MG63 (cell line): ENCODE data around the gene MYCBP2. TPM values are rescaled to one million over a fixed set of nuclear protein-coding genes. Genes with fewer than 3 reads are reported as not detected.
"Not testable (repeated sequence)": the region's sequence is repeated elsewhere in the genome, so short reads cannot be mapped to it uniquely, and the experiment has no call there.

Source experiments
- DNase-seq: peaks from one replicate; pipeline ENCODE4 v3.0.0-alpha.2; 2020
- H3K27me3 ChIP-seq: fragments of 250-450 bp; sonication (Bioruptor Pico); 2 replicates; pipeline ENCODE4 v1.5.1; 2020; ENCODE audit warnings: mild to moderate bottlenecking, moderate library complexity
- H3K36me3 ChIP-seq: fragments of 250-450 bp; sonication (Bioruptor Pico); 2 replicates; pipeline ENCODE4 v1.5.1; 2020; ENCODE audit warnings: mild to moderate bottlenecking, moderate library complexity
- H3K4me3 ChIP-seq: fragments of 250-450 bp; sonication (Bioruptor Pico); 2 replicates; pipeline ENCODE4 v1.5.1; 2020; ENCODE audit warnings: mild to moderate bottlenecking, moderate library complexity
- H3K9me3 ChIP-seq: fragments of 250-450 bp; sonication (Bioruptor Pico); 2 replicates; pipeline ENCODE4 v1.5.1; 2020; ENCODE audit warnings: mild to moderate bottlenecking, moderate library complexity
- total RNA-seq: library from RNA; depleted of rRNA; stranded (reverse); fragments of >200 nt; shearing (Covaris generic); gene quantifications from 2 replicates; pipeline ENCODE4 v1.2.3, GENCODE V29; 2014; ENCODE audit warnings: low replicate concordance

The MYCBP2 gene
- total RNA-seq, 1 experiment from 2014 or later = 20.5 TPM

- H3K4me3 ChIP-seq, H3K27me3 ChIP-seq, H3K9me3 ChIP-seq, DNase-seq, H3K36me3 ChIP-seq: not testable (repeated sequence)
These were observed 11.4 kb downstream of the MYCBP2 start for GRCh38 chr13:77315509-77315908.

GRCh38 chr13:77313923-77314322 is 13.0 kb downstream of the MYCBP2 start:
- DNase-seq = no peak
- Histone ChIP-seq H3K9me3 (no peaks in the 10 kb centered on the region), H3K36me3 (no peaks in the 10 kb centered on the region), H3K4me3 (no peak overlapping the region), H3K27me3 (no peaks in the 10 kb centered on the region)

- Histone ChIP-seq H3K4me3 (no peak overlapping the region), H3K27me3 (no peaks in the 10 kb centered on the region), H3K9me3 (no peaks in the 10 kb centered on the region), H3K36me3 (no peaks in the 10 kb centered on the region)
- no peak for DNase-seq
These were observed 14.6 kb downstream of the MYCBP2 start for GRCh38 chr13:77312311-77312710.

- Histone ChIP-seq H3K4me3 (no peak overlapping the region), H3K27me3 (no peaks in the 10 kb centered on the region), H3K36me3 (no peaks in the 10 kb centered on the region), H3K9me3 (no peaks in the 10 kb centered on the region)
- no peak for DNase-seq
These were observed 16.2 kb downstream of the MYCBP2 start for GRCh38 chr13:77310579-77311279.

- H3K4me3 ChIP-seq = no peak overlapping the region
- no peaks in the 10 kb centered on the region for H3K27me3 ChIP-seq
- DNase-seq = no peak
- H3K36me3 ChIP-seq = no peaks in the 10 kb centered on the region
- no peaks in the 10 kb centered on the region; the same call in 1 of the 2 replicates for H3K9me3 ChIP-seq
These were observed 16.7 kb downstream of the MYCBP2 start for GRCh38 chr13:77310161-77310560.

GRCh38 chr13:77309254-77309653 is 17.6 kb downstream of the MYCBP2 start:
- no peak for DNase-seq
- Histone ChIP-seq H3K9me3 (no peaks in the 10 kb centered on the region; the same call in 1 of the 2 replicates), H3K4me3 (no peak overlapping the region), H3K27me3 (no peaks in the 10 kb centered on the region), H3K36me3 (no peaks in the 10 kb centered on the region)

GRCh38 chr13:77306458-77306857 is 20.4 kb downstream of the MYCBP2 start:
- Histone ChIP-seq H3K4me3 (no peak overlapping the region), H3K9me3 (no peaks in the 10 kb centered on the region; the same call in 1 of the 2 replicates), H3K27me3 (no peaks in the 10 kb centered on the region), H3K36me3 (no peaks in the 10 kb centered on the region)
- no peak for DNase-seq

- DNase-seq = no peak
- H3K4me3 ChIP-seq = no peak overlapping the region
- H3K9me3 ChIP-seq = no peaks in the 10 kb centered on the region; the same call in 1 of the 2 replicates
- no peaks in the 10 kb centered on the region for H3K36me3 ChIP-seq
- H3K27me3 ChIP-seq = no peaks in the 10 kb centered on the region
These were observed 21.6 kb downstream of the MYCBP2 start for GRCh38 chr13:77305266-77305665.

- Histone ChIP-seq H3K27me3 (no peaks in the 10 kb centered on the region), H3K4me3 (no peak overlapping the region), H3K36me3 (no peaks in the 10 kb centered on the region), H3K9me3 (no peaks in the 10 kb centered on the region; the same call in 1 of the 2 replicates)
- DNase-seq = no peak
These were observed 26.5 kb downstream of the MYCBP2 start for GRCh38 chr13:77300176-77301037.

- no peak for DNase-seq
- no peaks in the 10 kb centered on the region for H3K27me3 ChIP-seq
- H3K4me3 ChIP-seq = no peak overlapping the region
These were observed 27.3 kb downstream of the MYCBP2 start for GRCh38 chr13:77299587-77299986.

GRCh38 chr13:77298426-77298825 is 28.5 kb downstream of the MYCBP2 start:
- Histone ChIP-seq H3K9me3 (no peaks in the 10 kb centered on the region), H3K36me3 (no peaks in the 10 kb centered on the region), H3K27me3 (no peaks in the 10 kb centered on the region), H3K4me3 (no peak overlapping the region)
- no peak for DNase-seq

More at GRCh38 chr13:77299587-77299986, 27.3 kb downstream of the MYCBP2 start:
- Histone ChIP-seq H3K36me3 (no peaks in the 10 kb centered on the region), H3K9me3 (no peaks in the 10 kb centered on the region)

GRCh38 chr13:77291774-77292173 is 35.1 kb downstream of the MYCBP2 start:
- Histone ChIP-seq H3K36me3 (peaks cover 23% of the 10 kb centered on the region), H3K4me3 (no peak overlapping the region), H3K9me3 (peaks cover 2% of the 10 kb centered on the region), H3K27me3 (no peaks in the 10 kb centered on the region)
- DNase-seq = no peak

GRCh38 chr13:77290342-77290741 is 36.6 kb downstream of the MYCBP2 start:
- H3K27me3 ChIP-seq = no peaks in the 10 kb centered on the region
- DNase-seq = no peak
- peaks cover 2% of the 10 kb centered on the region for H3K9me3 ChIP-seq
- H3K36me3 ChIP-seq = peaks cover 23% of the 10 kb centered on the region
- no peak overlapping the region for H3K4me3 ChIP-seq

- no peak for DNase-seq
- H3K27me3 ChIP-seq = no peaks in the 10 kb centered on the region
- peaks cover 23% of the 10 kb centered on the region for H3K36me3 ChIP-seq
- H3K9me3 ChIP-seq = peaks cover 2% of the 10 kb centered on the region
- H3K4me3 ChIP-seq = no peak overlapping the region
These were observed 37.0 kb downstream of the MYCBP2 start for GRCh38 chr13:77289851-77290250.

- not testable (repeated sequence) for H3K36me3 ChIP-seq, H3K27me3 ChIP-seq, H3K4me3 ChIP-seq, DNase-seq, H3K9me3 ChIP-seq
These were observed 41.3 kb downstream of the MYCBP2 start for GRCh38 chr13:77285632-77286031.

- DNase-seq = no peak
These were observed 41.8 kb downstream of the MYCBP2 start for GRCh38 chr13:77285098-77285497.

GRCh38 chr13:77274126-77274525 is 52.8 kb downstream of the MYCBP2 start:
- peaks cover 13% of the 10 kb centered on the region for H3K36me3 ChIP-seq
- no peak overlapping the region for H3K4me3 ChIP-seq
- DNase-seq = no peak
- no peaks in the 10 kb centered on the region for H3K9me3 ChIP-seq
- H3K27me3 ChIP-seq = no peaks in the 10 kb centered on the region

More at GRCh38 chr13:77285098-77285497, 41.8 kb downstream of the MYCBP2 start:
- Histone ChIP-seq H3K9me3 (no peaks in the 10 kb centered on the region), H3K27me3 (no peaks in the 10 kb centered on the region), H3K36me3 (peaks cover 6% of the 10 kb centered on the region; the same call in 1 of the 2 replicates), H3K4me3 (no peak overlapping the region)
